Nasal cavity respiratory epithelium epithelial cell of viscerocranial mucosa (primary cell): ENCODE results near the gene GRK6. TPM values are rescaled to one million over a fixed set of nuclear protein-coding genes. Genes with fewer than 3 reads are reported as not detected.

Experiments used
- total RNA-seq: library from RNA; depleted of rRNA; stranded (reverse); fragments of >200 nt; gene quantifications from 2 replicates; pipeline ENCODE4 v1.2.3, GENCODE V29; 2014

Gene GRK6
- total RNA-seq, result 38.6 and 44.3 TPM in 2 replicates

DNA sequence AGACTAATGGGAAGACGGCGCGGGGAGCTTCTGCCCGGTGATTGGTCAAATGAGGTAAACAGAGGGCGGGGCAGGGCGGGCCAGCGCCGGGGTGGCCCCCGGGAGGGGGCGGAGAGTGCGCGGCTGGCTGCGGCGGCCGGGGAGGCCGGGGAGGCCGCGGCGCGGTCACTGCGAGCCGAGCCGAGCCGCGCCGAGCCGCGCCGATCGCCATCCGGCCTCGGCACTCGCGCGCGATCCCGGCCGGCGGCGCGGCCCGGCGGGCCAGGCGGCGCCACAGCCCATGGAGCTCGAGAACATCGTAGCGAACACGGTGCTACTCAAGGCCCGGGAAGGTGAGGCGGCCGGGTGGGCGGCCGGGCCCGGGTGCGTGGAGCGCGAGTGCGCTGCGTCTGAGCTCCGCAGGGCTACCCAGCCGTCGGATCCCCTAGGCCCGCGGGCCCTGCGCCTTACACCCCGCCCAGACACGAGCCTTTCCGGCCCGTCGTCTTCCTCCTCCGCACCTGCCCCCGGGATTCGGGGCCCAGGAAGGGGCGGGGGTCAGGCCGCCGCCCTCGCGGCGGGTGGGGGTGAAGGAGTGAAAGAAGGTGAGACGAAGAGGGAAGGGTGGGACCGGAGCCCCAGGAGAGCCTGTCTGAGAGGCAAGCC, at the start of gene GRK6:
Gene GRK6, plus strand, starts transcription at position 111 of the 645 bp plus-strand sequence. Its CDS starts 170 bp downstream, at position 281.

DNA sequence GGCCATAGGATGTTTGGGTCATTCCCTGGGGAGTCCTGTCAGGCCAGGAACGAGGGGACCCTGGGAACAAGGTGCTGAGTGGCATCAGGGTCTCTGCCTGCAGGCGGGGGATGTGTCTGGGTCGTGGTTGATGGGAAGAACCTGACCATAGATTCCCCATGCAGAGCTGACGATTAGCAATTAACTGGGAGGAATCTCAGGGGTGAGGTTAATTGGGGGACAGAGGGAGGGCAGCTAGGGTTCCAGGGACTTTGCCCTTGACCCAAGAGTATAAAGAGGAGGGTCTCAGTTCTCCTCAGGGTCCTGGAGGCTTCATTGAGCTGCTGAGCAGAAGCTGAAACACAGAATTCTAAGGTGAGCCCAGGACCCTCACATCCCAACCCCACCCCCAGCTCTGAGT, 42.3 kb upstream of the GRK6 start, which contains the start of gene SLC34A1:
Gene SLC34A1, plus strand, starts transcription at position 301 of the 400 bp plus-strand sequence. CDS start 1,308 bp downstream, outside the sequence.

DNA sequence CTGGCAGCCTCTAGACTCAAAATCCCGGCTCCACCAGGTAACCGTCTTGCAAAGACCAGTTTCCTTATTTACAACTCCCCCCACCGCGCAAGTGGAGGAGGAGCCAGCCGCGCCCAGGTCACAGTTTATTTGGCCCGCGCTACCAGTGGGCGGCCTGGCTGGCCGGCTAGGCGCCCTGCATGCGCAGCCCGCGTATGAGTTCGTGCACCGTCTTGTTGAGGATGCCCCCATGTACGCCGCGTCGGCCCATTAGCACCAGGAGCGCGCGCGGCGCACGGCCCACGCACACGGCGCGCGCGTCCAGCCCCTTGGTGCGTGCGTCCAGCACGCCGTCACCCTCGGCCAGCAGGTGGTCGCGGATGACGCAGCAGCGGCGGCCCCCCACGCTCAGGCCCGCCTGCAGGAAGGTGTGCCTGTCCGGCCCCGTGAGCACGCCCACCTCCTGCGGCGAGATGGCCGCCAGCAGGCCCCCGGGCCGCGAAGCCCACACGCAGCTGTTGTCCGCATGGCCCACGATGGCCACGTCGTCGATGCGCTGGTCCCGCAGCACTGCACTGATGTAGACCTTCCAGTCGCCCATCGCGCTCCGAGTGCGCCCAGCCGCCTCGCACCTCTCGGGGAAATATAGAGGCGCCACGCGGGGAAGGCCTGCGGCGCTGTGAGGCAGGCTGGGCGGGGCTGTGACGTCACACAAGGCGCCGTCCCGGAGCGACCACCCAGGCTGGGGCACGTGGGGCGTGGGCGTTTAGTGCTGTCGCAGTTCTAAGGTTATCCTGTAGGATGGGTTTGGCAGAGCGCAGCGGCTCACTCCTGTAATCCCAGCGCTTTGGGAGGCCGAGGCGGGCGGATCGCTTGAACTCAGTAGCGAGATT, 26.2 kb upstream of the GRK6 start, which contains the start of gene PFN3:
Gene PFN3, minus strand, starts transcription at position 665 of the 872 bp plus-strand sequence. Its CDS starts 85 bp downstream, at position 580.

DNA sequence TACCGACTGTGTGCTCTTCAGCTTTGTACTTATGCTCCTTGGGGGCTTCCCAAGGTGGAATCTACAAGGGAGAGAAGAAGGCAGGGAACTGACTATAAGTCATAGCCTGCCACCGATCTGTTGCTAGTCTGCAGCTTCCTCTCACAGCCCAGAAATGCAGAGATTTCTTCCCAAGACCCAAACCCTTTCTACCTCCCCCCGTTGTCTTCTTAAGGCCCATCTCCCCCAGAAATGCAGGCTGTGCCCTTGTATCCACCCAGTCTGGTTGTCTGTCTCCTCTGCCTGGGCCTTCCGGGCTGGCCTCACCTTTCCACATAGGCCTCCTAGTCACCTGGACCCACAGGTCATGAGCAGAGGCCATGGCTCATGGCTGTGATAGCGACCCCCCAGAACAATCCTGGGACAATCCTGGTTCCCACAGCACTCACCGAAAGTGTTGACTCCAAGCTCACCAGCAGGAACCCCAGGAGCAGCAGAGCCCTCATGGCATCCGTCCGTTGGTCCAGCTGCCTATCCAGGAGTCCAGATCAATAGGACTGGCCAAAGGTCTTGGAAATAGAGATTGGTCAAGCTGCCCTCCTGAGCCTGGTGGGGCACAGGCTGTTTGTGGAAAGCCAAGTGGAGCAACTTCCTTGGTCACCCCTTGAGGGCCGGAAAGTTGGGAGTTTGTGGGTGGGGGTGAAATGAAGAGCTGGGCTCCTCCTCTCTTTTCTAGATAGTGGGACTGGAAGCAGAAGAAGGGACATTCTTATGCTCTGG, 17.3 kb upstream of the GRK6 start, which contains the start of gene F12:
Gene F12, minus strand, starts transcription at position 522 of the 759 bp plus-strand sequence. Its CDS starts 37 bp downstream, at position 485.

DNA sequence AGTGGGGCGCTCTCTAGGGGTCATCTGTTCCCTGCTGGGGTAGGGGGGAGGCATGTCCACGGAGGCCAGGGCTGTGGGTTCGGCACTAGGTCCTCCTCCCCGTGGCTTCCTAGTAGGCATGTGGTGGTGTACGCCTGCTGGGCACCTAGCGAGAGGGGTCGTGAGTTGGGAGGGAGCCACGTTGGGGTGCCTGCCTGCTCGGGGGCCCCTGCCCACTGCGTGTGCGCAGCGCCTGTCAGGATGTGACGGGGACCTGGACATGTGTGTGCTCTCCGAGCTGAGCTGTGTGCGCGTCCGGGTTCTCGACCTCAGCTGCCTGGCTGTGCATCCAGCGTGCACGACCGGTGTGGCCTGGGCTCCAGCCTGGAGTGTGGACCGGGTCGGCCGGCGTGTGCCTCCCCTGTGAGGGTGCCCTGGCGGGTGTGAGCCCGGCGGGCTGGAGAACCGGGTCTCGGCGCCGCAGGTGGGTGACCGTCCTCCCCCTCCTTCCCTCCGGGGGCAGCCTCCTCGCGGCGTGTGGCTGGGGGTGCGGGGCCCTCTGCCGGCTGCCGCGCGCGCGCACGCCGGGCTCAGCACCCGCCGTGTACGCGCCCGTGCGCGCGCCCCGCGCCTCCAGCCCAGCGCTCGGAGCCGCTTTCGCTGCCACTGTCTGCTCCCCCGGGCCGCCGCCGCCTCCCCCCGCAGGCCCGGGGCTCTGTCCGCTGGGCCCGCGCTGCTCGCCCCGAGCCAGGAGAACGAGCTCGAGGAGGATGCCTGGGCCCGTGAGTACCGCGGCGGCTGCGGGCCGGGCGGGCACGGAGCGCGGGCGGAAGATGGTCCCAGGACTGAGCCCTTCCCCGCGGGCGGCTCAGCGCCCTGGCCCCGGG, 20.0 kb downstream of the GRK6 start, which contains the start of gene PRR7:
Gene PRR7, plus strand, starts transcription at position 615 of the 866 bp plus-strand sequence. CDS start 8,254 bp downstream, outside the sequence.

DNA sequence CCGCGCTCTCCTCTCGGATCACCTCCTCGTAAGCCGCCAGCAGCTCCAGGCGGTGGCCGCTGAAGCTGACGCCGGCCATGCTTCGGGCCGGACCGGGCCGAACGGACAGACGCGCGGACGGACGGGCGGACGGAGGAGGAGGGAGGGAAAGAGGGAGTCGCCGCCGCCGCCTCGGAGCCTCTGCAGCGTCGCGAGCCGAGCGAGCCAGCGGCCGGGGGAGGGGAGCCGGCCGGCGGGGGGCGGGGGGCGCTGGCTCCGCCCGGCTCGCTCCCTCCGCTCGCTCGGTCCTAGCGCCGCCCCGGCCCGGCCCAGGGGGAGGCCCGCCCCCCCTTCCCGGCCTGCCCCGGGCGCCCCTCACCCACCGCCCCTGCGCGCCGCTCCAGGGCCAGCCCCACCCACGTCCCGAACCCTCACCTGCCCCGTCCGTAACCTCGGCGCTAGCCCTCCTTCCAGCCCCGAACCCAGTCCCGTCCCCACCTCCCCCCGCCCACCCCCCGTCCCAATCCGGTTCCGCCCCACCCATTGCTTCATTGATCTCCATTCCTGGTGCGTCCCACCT, 47.0 kb downstream of the GRK6 start, which contains the start of gene DBN1:
Gene DBN1, minus strand, starts transcription at position 192 of the 559 bp plus-strand sequence. Its CDS starts 113 bp downstream, at position 79.

Other genes with a start within 250 kb of the GRK6 start
- gene RAB24, start 123.0 kb upstream of the GRK6 start, total RNA-seq, result 20.5 and 23.9 TPM in 2 replicates
- gene PRELID1, start 122.9 kb upstream of the GRK6 start, total RNA-seq, result 69.4 and 98.8 TPM in 2 replicates
- gene MXD3, start 114.8 kb upstream of the GRK6 start, total RNA-seq, result 1.2 and 1.4 TPM in 2 replicates
- gene LMAN2, start 75.0 kb upstream of the GRK6 start, total RNA-seq, result 253 and 357 TPM in 2 replicates
- 3.8 and 12.5 TPM in 2 replicates for gene RGS14, start 68.8 kb upstream of the GRK6 start, total RNA-seq
- gene SLC34A1, start 42.2 kb upstream of the GRK6 start, total RNA-seq, result 0.14 TPM in 1 of 2 replicates, not detected in the other
- not detected in 2 replicates for gene PFN3, start 26.0 kb upstream of the GRK6 start, total RNA-seq
- 4.4 and 9.8 TPM in 2 replicates for gene F12, start 17.1 kb upstream of the GRK6 start, total RNA-seq
- 3.1 and 4.8 TPM in 2 replicates for gene PRR7, start 20.1 kb downstream of the GRK6 start, total RNA-seq
- gene DBN1, start 47.0 kb downstream of the GRK6 start, total RNA-seq, result 59.8 and 140 TPM in 2 replicates
- gene PDLIM7, start 70.9 kb downstream of the GRK6 start, total RNA-seq, result 33.2 and 91.4 TPM in 2 replicates
- gene DOK3, start 83.2 kb downstream of the GRK6 start, total RNA-seq, result 0.68 and 7.6 TPM in 2 replicates
- 96.0 and 120 TPM in 2 replicates for gene DDX41, start 90.3 kb downstream of the GRK6 start, total RNA-seq
- gene FAM193B, start 127.9 kb downstream of the GRK6 start, total RNA-seq, result 10.9 and 19.2 TPM in 2 replicates
- 183 and 198 TPM in 2 replicates for gene TMED9, start 165.5 kb downstream of the GRK6 start, total RNA-seq
- 37.0 and 42.0 TPM in 2 replicates for gene B4GALT7, start 173.5 kb downstream of the GRK6 start, total RNA-seq